K562 treated with DMSO at 1 percent for 4 hours (cell line): ENCODE results near the gene ATXN2. TPM values are rescaled to one million over a fixed set of nuclear protein-coding genes. Genes with fewer than 3 reads are reported as not detected.

Source experiments
- total RNA-seq: library from RNA; unstranded; fragments of 300-600 nt; gene quantifications from 2 replicates; pipeline ENCODE4 v1.2.3, GENCODE V29; 2022; ENCODE audit not compliant: insufficient read depth

The ATXN2 gene
- 44.6 and 48.2 TPM in 2 replicates for total RNA-seq

GRCh38 chr12:111598637-111599452 lies at the start of gene ATXN2:
Gene ATXN2 (minus strand): TSS chr12:111599315. CDS start chr12:111599034, 281 bp downstream.

GRCh38 chr12:111405859-111406473 lies 193.1 kb downstream of the ATXN2 start, which contains the start of gene SH2B3:
Gene SH2B3 (plus strand): TSS chr12:111405923. CDS start chr12:111418146, 12,223 bp downstream.

Other genes starting within 250 kb of the ATXN2 start
- 11.0 and 13.7 TPM in 2 replicates for gene PHETA1, start 230.2 kb downstream of the ATXN2 start, total RNA-seq
- 37.5 and 45.9 TPM in 2 replicates for gene SH2B3, start 193.4 kb downstream of the ATXN2 start, total RNA-seq
- gene BRAP, start 86.6 kb upstream of the ATXN2 start, total RNA-seq = 17.4 and 20.6 TPM in 2 replicates
- 8.4 and 18.8 TPM in 2 replicates for gene ACAD10, start 86.7 kb upstream of the ATXN2 start, total RNA-seq
- 61.4 and 81.7 TPM in 2 replicates for gene ALDH2, start 167.6 kb upstream of the ATXN2 start, total RNA-seq
- 26.5 and 27.2 TPM in 2 replicates for gene MAPKAPK5, start 242.9 kb upstream of the ATXN2 start, total RNA-seq